ENCODE results near the gene SHH. TPM values are rescaled to one million over a fixed set of nuclear protein-coding genes. Genes with fewer than 3 reads are reported as not detected.
A peak's percentile ranks its signal among the peaks of the same experiment; 100 is the strongest.
"Not testable (repeated sequence)": the region's sequence is repeated elsewhere in the genome, so short reads cannot be mapped to it uniquely, and the experiment has no call there.

Gene SHH
- total RNA-seq, 1 donor from 2014 or later: under 0.01 TPM

- no peak for DNase-seq (ENCODE audit: low read depth in 2 of 2)
Measured at GRCh38 chr7:155819186-155819585, 6.9 kb upstream of the SHH start.

GRCh38 chr7:155818820-155819168, 6.5 kb upstream of the SHH start:
- DNase-seq (ENCODE audit: low read depth in 2 of 2): no peak

GRCh38 chr7:155818154-155818819, 6.0 kb upstream of the SHH start:
- no peak for DNase-seq (ENCODE audit: low read depth in 2 of 2)

GRCh38 chr7:155817515-155817914, 5.3 kb upstream of the SHH start:
- DNase-seq (ENCODE audit: low read depth in 2 of 2): not testable (repeated sequence)

- no peak for DNase-seq (ENCODE audit: low read depth in 2 of 2)
Measured at GRCh38 chr7:155816996-155817395, 4.7 kb upstream of the SHH start.

- no peak for DNase-seq (ENCODE audit: low read depth in 2 of 2)
Measured at GRCh38 chr7:155816192-155816508, 3.9 kb upstream of the SHH start.

GRCh38 chr7:155815332-155816191, 3.3 kb upstream of the SHH start:
- peak; percentile 59 to 62 for DNase-seq (ENCODE audit: low read depth in 2 of 2)

- no peak for DNase-seq (ENCODE audit: low read depth in 2 of 2)
Measured at GRCh38 chr7:155814316-155815276, 2.3 kb upstream of the SHH start.

- DNase-seq (ENCODE audit: low read depth in 2 of 2): no peak
Measured at GRCh38 chr7:155813546-155814315, 1.5 kb upstream of the SHH start.

GRCh38 chr7:155813125-155813524, 862 bp upstream of the SHH start:
- no peak for DNase-seq (ENCODE audit: low read depth in 2 of 2)

GRCh38 chr7:155811560-155811894, 736 bp downstream of the SHH start:
- DNase-seq (ENCODE audit: low read depth in 2 of 2): no peak

GRCh38 chr7:155810770-155811559, 1.3 kb downstream of the SHH start:
- DNase-seq (ENCODE audit: low read depth in 2 of 2): no peak

GRCh38 chr7:155809947-155810769, 2.1 kb downstream of the SHH start:
- DNase-seq (ENCODE audit: low read depth in 2 of 2): peak in 1 of 2 donors; percentile 21

- no peak for DNase-seq (ENCODE audit: low read depth in 2 of 2)
Measured at GRCh38 chr7:155809332-155809946, 2.8 kb downstream of the SHH start.

- DNase-seq (ENCODE audit: low read depth in 2 of 2): peak in 1 of 2 donors; percentile 43
Measured at GRCh38 chr7:155808549-155809331, 3.5 kb downstream of the SHH start.

GRCh38 chr7:155807789-155808548, 4.3 kb downstream of the SHH start:
- DNase-seq (ENCODE audit: low read depth in 2 of 2): peak in 1 of 2 donors; percentile 66

GRCh38 chr7:155807065-155807671, 5.1 kb downstream of the SHH start:
- DNase-seq (ENCODE audit: low read depth in 2 of 2): no peak
